Erythroblast (primary cell): ENCODE results near the gene LRRN3.

Experiments
- GATA1 ChIP-seq: IDR thresholded peaks from 2 replicates; pipeline ENCODE4 v1.6.1; 2011; ENCODE audit warnings: low read depth, mild to moderate bottlenecking, control low read depth, low read length, moderate library complexity
- POLR2A ChIP-seq: IDR thresholded peaks from 2 replicates; pipeline ENCODE4 v1.6.1; 2011; ENCODE audit warnings: mild to moderate bottlenecking, low read length

GRCh38 chr7:111108496-111108895 is 17.6 kb downstream of the LRRN3 start:
- TF ChIP-seq POLR2A = no peak
- no peak for TF ChIP-seq GATA1
